ENCODE measurements around the gene LTB.
A peak's percentile ranks its signal among the peaks of the same experiment; 100 is the strongest.

The LTB gene

GRCh38 chr6:31551371-31551770 lies 30.9 kb downstream of the LTB start:
- peak; percentile 52 for DNase-seq (ENCODE audit: low spot score)

GRCh38 chr6:31548544-31548873 lies 33.7 kb downstream of the LTB start:
- no peak for DNase-seq (ENCODE audit: low spot score)

GRCh38 chr6:31547727-31548543 lies 34.3 kb downstream of the LTB start:
- no peak for DNase-seq (ENCODE audit: low spot score)

GRCh38 chr6:31546958-31547726 lies 35.1 kb downstream of the LTB start, which contains the start of gene NFKBIL1:
TSS of gene NFKBIL1 (plus strand) at chr6:31547608. CDS start at chr6:31547695, 87 bp downstream.
- peak; percentile 96 for DNase-seq (ENCODE audit: low spot score)

GRCh38 chr6:31546339-31546957 lies 35.8 kb downstream of the LTB start, which contains the start of gene ATP6V1G2:
TSS of gene ATP6V1G2 (minus strand) at chr6:31546608. CDS start at chr6:31546559, 49 bp downstream.
- peak; percentile 79 for DNase-seq (ENCODE audit: low spot score)

- no peak for DNase-seq (ENCODE audit: low spot score)
These were observed 36.9 kb downstream of the LTB start for GRCh38 chr6:31545291-31545690.

- DNase-seq (ENCODE audit: low spot score): no peak
These were observed 37.5 kb downstream of the LTB start for GRCh38 chr6:31544676-31545075.

- no peak for DNase-seq (ENCODE audit: low spot score)
These were observed 38.6 kb downstream of the LTB start for GRCh38 chr6:31543639-31544038.

- peak; percentile 97 for DNase-seq (ENCODE audit: low spot score)
These were observed 40.3 kb downstream of the LTB start, which contains the start of gene DDX39B for GRCh38 chr6:31541658-31542521. TSS of gene DDX39B (minus strand) at chr6:31542003. CDS start at chr6:31540532, 1,471 bp downstream.

GRCh38 chr6:31541059-31541657 lies 41.1 kb downstream of the LTB start:
- peak; percentile 45 for DNase-seq (ENCODE audit: low spot score)

- no peak for DNase-seq (ENCODE audit: low spot score)
These were observed 41.6 kb downstream of the LTB start for GRCh38 chr6:31540640-31541039.

GRCh38 chr6:31538805-31539400 lies 43.3 kb downstream of the LTB start:
- DNase-seq (ENCODE audit: low spot score): no peak

GRCh38 chr6:31535538-31536324 lies 46.5 kb downstream of the LTB start:
- no peak for DNase-seq (ENCODE audit: low spot score)

- DNase-seq (ENCODE audit: low spot score): no peak
These were observed 47.6 kb downstream of the LTB start for GRCh38 chr6:31534521-31535040.

- DNase-seq (ENCODE audit: low spot score): no peak
These were observed 48.2 kb downstream of the LTB start for GRCh38 chr6:31534011-31534410.

GRCh38 chr6:31533455-31533841 lies 48.8 kb downstream of the LTB start:
- no peak for DNase-seq (ENCODE audit: low spot score)

- DNase-seq (ENCODE audit: low spot score): no peak
These were observed 49.4 kb downstream of the LTB start for GRCh38 chr6:31532644-31533454.

GRCh38 chr6:31531771-31532643 lies 50.2 kb downstream of the LTB start:
- no peak for DNase-seq (ENCODE audit: low spot score)

Measured in AG08395 (cell line).